ENCODE data around the gene PACSIN2. TPM values are rescaled to one million over a fixed set of nuclear protein-coding genes. Genes with fewer than 3 reads are reported as not detected.

PACSIN2 gene
- total and polyA plus RNA-seq, 10 of the 15 experiments (the other 5 are each of a cell fraction or from before 2014, with no cell fraction given), result 0.93 to 78.7 (median 46.8) TPM

DNA sequence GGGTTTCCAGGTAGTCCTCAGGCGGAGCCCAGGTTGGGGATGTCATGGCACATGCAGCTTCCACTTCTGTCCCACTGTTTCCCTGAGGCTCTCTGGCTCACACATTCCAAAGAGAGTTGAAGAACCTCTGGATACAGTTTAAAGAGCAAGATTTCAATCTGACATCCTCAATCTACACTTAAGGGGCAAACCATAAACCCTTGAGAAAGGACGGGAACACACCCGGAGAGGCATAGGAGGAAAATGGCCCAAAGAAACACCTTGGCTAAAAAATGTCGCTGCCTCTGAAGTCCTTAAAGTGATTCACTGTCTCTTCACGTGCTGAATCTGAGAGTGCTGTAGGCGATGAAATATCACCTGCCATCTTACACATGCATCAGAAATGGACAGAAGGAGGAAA, 87.0 kb downstream of the PACSIN2 start:
- ChIA-PET CTCF (interaction anchor here (1.0 to 2.5 kb wide), 5 partner anchors 19 to 60 kb away, joined by 3 to 16 read pairs (median 5); no protein-coding TSS in a partner anchor), POLR2A (interaction anchor here (0.9 to 3.9 kb wide), 3 partner anchors 8 to 38 kb away, joined by 7 to 15 read pairs (median 10); no protein-coding TSS in a partner anchor), RAD21 (ENCODE audit: unreplicated experiment) (interaction anchor here (0.9 to 2.3 kb wide), 7 partner anchors 8 to 163 kb away, joined by 3 to 13 read pairs (median 4); no protein-coding TSS in a partner anchor), SMC1A (ENCODE audit: uncharacterized antibody, unreplicated experiment) (interaction anchor here (1.0 to 3.2 kb wide), 11 partner anchors 9 to 60 kb away, joined by 3 to 18 read pairs (median 8); no protein-coding TSS in a partner anchor)
- no peak for DNase-seq (ENCODE audit: low read depth, low spot score)
- peaks cover 66% of the 10 kb centered on the region for H3K4me1 ChIP-seq (ENCODE audit: control insufficient read depth, insufficient read depth, low read length)
- intact Hi-C loops (cut with micrococcal nuclease; ENCODE audit: unreplicated experiment) (no loop called here), in situ Hi-C loops (cut with MboI) (loop anchor here (10.0 kb wide), 1 partner anchor 1107 kb away; no protein-coding TSS in a partner anchor)
- no TSS peak for BruUV-seq (replicated peaks)
- H3K4me3 ChIP-seq, result peak overlapping the region; percentile 13; the same call in 1 of the 2 replicates
- peak overlapping the region; percentile 99 for H3K27ac ChIP-seq (ENCODE audit: control insufficient read depth, insufficient read depth)
- no peak overlapping the region for H2AFZ ChIP-seq (ENCODE audit: control insufficient read depth, low read depth, low read length)
- H3K4me2 ChIP-seq (ENCODE audit: control insufficient read depth, insufficient read depth), result peak overlapping the region; percentile 98
- 76% methylated on average over 6 of the region's 6 CpGs for WGBS (ENCODE audit: insufficient coverage, insufficient replicate concordance, low lambda C conversion rate, missing lambda C conversion rate)
- H4K20me1 ChIP-seq (ENCODE audit: control insufficient read depth, insufficient read depth), result no peaks in the 10 kb centered on the region
- ATAC-seq, result no peak
- H3K9me3 ChIP-seq (replicated peaks; ENCODE audit: control insufficient read depth, insufficient read depth, low read length), result no peaks in the 10 kb centered on the region; the same call in 2 of the 3 replicates
- TF ChIP-seq ZNF24 (IDR thresholded peaks at IDR 0.05), result no peak
- no peak for TF ChIP-seq FOXK2 (IDR thresholded peaks at IDR 0.05)
- TF ChIP-seq EGR1 (IDR thresholded peaks at IDR 0.05; ENCODE audit: borderline replicate concordance in 1 of 2, low read depth in 2 of 2, low read length in 2 of 2), result no peak
- TF ChIP-seq, protein P1, sequence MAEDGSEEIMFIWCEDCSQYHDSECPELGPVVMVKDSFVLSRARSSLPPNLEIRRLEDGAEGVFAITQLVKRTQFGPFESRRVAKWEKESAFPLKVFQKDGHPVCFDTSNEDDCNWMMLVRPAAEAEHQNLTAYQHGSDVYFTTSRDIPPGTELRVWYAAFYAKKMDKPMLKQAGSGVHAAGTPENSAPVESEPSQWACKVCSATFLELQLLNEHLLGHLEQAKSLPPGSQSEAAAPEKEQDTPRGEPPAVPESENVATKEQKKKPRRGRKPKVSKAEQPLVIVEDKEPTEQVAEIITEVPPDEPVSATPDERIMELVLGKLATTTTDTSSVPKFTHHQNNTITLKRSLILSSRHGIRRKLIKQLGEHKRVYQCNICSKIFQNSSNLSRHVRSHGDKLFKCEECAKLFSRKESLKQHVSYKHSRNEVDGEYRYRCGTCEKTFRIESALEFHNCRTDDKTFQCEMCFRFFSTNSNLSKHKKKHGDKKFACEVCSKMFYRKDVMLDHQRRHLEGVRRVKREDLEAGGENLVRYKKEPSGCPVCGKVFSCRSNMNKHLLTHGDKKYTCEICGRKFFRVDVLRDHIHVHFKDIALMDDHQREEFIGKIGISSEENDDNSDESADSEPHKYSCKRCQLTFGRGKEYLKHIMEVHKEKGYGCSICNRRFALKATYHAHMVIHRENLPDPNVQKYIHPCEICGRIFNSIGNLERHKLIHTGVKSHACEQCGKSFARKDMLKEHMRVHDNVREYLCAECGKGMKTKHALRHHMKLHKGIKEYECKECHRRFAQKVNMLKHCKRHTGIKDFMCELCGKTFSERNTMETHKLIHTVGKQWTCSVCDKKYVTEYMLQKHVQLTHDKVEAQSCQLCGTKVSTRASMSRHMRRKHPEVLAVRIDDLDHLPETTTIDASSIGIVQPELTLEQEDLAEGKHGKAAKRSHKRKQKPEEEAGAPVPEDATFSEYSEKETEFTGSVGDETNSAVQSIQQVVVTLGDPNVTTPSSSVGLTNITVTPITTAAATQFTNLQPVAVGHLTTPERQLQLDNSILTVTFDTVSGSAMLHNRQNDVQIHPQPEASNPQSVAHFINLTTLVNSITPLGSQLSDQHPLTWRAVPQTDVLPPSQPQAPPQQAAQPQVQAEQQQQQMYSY (CRISPR knock-in tag; IDR thresholded peaks at IDR 0.05), result no peak
- no peak for TF ChIP-seq CHD1 (IDR thresholded peaks at IDR 0.05; ENCODE audit: low read depth, low read length)
- TF ChIP-seq SMAD5 (IDR thresholded peaks at IDR 0.05; ENCODE audit: low read depth), result no peak
- TF ChIP-seq POLR2AphosphoS2 (IDR thresholded peaks at IDR 0.05; ENCODE audit: low read depth, low read length), result no peak
- no peak for TF ChIP-seq HCFC1 (IDR thresholded peaks at IDR 0.05; ENCODE audit: low read length)
- TF ChIP-seq RELA (IDR thresholded peaks at IDR 0.05; ENCODE audit: borderline replicate concordance, partially characterized antibody), result no peak
- TF ChIP-seq NFYA (IDR thresholded peaks at IDR 0.05; ENCODE audit: borderline replicate concordance, low read depth, low read length), result no peak
- TF ChIP-seq, protein P2, sequence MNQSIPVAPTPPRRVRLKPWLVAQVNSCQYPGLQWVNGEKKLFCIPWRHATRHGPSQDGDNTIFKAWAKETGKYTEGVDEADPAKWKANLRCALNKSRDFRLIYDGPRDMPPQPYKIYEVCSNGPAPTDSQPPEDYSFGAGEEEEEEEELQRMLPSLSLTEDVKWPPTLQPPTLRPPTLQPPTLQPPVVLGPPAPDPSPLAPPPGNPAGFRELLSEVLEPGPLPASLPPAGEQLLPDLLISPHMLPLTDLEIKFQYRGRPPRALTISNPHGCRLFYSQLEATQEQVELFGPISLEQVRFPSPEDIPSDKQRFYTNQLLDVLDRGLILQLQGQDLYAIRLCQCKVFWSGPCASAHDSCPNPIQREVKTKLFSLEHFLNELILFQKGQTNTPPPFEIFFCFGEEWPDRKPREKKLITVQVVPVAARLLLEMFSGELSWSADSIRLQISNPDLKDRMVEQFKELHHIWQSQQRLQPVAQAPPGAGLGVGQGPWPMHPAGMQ (IDR thresholded peaks at IDR 0.05; ENCODE audit: borderline replicate concordance), result no peak
- TF ChIP-seq, protein P3, sequence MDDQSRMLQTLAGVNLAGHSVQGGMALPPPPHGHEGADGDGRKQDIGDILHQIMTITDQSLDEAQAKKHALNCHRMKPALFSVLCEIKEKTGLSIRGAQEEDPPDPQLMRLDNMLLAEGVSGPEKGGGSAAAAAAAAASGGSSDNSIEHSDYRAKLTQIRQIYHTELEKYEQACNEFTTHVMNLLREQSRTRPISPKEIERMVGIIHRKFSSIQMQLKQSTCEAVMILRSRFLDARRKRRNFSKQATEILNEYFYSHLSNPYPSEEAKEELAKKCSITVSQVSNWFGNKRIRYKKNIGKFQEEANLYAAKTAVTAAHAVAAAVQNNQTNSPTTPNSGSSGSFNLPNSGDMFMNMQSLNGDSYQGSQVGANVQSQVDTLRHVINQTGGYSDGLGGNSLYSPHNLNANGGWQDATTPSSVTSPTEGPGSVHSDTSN (IDR thresholded peaks at IDR 0.05; ENCODE audit: insufficient replicate concordance, low read depth, low read length), result no peak
- no peak for TF ChIP-seq POLR2A (IDR thresholded peaks at IDR 0.05; ENCODE audit: low read depth, low read length)
- TF ChIP-seq RAD51 (IDR thresholded peaks at IDR 0.05), result no peak
- TF ChIP-seq DPF2 (IDR thresholded peaks at IDR 0.05), result no peak
- TF ChIP-seq EP300 (IDR thresholded peaks at IDR 0.05; ENCODE audit: borderline replicate concordance in 1 of 2, control insufficient read depth in 1 of 2, low read depth in 2 of 2, low read length in 2 of 2), result no peak
- no peak for TF ChIP-seq TCF3 (IDR thresholded peaks at IDR 0.05; ENCODE audit: borderline replicate concordance, insufficient read depth, low read depth, low read length)
- TF ChIP-seq, protein P4, sequence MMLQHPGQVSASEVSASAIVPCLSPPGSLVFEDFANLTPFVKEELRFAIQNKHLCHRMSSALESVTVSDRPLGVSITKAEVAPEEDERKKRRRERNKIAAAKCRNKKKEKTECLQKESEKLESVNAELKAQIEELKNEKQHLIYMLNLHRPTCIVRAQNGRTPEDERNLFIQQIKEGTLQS (IDR thresholded peaks at IDR 0.05; ENCODE audit: borderline replicate concordance, extremely low read depth, low read depth, low read length), result no peak
- H3K36me3 ChIP-seq (ENCODE audit: control insufficient read depth in 2 of 2, insufficient read depth in 2 of 2, low read length in 1 of 2), result 0 out of 4 replicates have a peak, but pooled peaks cover 0 to 5% of the 10 kb centered on the region in 2 experiments
- H3K79me2 ChIP-seq (ENCODE audit: control insufficient read depth, insufficient read depth, low read length), result peaks cover 78% of the 10 kb centered on the region
- FAIRE-seq, result no peak
- H3K27me3 ChIP-seq (replicated peaks in 1 of 2; ENCODE audit: control insufficient read depth in 2 of 2, insufficient read depth in 2 of 2, low read length in 1 of 2), result no peaks in the 10 kb centered on the region
- H3K9ac ChIP-seq (ENCODE audit: control insufficient read depth, insufficient read depth, low read length), result peak overlapping the region; percentile 75; the same call in 1 of the 2 replicates

Measured in GM12878 (cell line).